ENCODE results near the gene E2F6. TPM values are rescaled to one million over a fixed set of nuclear protein-coding genes. Genes with fewer than 3 reads are reported as not detected.
"Not testable (repeated sequence)": the region's sequence is repeated elsewhere in the genome, so short reads cannot be mapped to it uniquely, and the experiment has no call there.

E2F6 gene
- total RNA-seq, 4 donors from 2014 or later, result 6.3 to 10.2 (median 6.8) TPM

GRCh38 chr2:11406958-11407381 is 59.0 kb downstream of the E2F6 start:
- H3K36me3 ChIP-seq, result no peaks in the 10 kb centered on the region
- no peak overlapping the region for H3K4me3 ChIP-seq
- peak overlapping the region in 2 of 4 donors; percentile 84 to 95 for H3K27ac ChIP-seq
- TF ChIP-seq, protein P1, sequence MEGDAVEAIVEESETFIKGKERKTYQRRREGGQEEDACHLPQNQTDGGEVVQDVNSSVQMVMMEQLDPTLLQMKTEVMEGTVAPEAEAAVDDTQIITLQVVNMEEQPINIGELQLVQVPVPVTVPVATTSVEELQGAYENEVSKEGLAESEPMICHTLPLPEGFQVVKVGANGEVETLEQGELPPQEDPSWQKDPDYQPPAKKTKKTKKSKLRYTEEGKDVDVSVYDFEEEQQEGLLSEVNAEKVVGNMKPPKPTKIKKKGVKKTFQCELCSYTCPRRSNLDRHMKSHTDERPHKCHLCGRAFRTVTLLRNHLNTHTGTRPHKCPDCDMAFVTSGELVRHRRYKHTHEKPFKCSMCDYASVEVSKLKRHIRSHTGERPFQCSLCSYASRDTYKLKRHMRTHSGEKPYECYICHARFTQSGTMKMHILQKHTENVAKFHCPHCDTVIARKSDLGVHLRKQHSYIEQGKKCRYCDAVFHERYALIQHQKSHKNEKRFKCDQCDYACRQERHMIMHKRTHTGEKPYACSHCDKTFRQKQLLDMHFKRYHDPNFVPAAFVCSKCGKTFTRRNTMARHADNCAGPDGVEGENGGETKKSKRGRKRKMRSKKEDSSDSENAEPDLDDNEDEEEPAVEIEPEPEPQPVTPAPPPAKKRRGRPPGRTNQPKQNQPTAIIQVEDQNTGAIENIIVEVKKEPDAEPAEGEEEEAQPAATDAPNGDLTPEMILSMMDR (IDR thresholded peaks at IDR 0.05), result no peak
- TF ChIP-seq POLR2A (IDR thresholded peaks at IDR 0.05), result no peak
- H3K27me3 ChIP-seq, result no peaks in the 10 kb centered on the region
- no peak for DNase-seq
- peaks cover 0 to 33% (median 3%) of the 10 kb centered on the region in 4 donors for H3K4me1 ChIP-seq
- H3K9me3 ChIP-seq, result no peaks in the 10 kb centered on the region

DNA sequence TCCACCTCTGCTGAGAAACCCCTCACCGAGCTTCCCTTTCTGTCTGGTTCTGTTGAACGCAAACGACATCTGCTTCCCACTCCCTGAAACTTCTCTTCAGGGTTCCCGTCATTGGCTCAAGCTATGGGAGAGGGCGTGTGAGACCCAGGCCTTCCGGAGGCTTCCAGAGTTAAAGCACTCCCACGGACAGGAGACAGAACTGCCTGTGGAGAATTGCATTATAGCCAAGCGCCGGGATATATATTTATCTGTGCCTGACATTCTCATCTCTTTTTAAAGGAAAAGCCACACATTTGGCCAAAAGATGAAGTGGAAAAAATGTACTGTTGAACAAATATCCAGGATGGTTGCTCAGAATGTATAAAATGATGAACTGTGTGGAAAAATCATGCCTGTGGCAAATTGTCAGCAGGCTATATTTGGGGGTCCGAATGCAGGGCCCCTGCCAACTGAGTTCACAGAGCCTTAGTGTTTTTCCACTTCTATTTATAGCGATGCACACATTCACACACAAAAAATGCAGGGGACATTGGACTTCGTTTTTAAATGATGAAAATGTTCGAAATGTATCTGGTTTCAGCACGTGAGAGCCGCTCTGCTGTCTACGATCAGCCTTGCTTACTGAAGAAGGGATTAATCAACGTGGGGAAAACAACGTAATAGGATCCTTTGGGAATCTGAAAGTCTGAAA is 59.5 kb downstream of the E2F6 start:
- Histone ChIP-seq H3K4me1 (peaks cover 0 to 33% (median 3%) of the 10 kb centered on the region in 4 donors), H3K36me3 (no peaks in the 10 kb centered on the region), H3K9me3 (no peaks in the 10 kb centered on the region), H3K27me3 (no peaks in the 10 kb centered on the region), H3K27ac (peak overlapping the region in 3 of 4 donors; percentile 54 to 95 (median 84)), H3K4me3 (peak overlapping the region in 2 of 4 donors; percentile 8 to 23)
- DNase-seq, result peak in 1 of 3 donors; percentile 45
- no peak for TF ChIP-seq POLR2A (IDR thresholded peaks at IDR 0.05)
- TF ChIP-seq, protein P1 (IDR thresholded peaks at IDR 0.05), result no peak

DNA sequence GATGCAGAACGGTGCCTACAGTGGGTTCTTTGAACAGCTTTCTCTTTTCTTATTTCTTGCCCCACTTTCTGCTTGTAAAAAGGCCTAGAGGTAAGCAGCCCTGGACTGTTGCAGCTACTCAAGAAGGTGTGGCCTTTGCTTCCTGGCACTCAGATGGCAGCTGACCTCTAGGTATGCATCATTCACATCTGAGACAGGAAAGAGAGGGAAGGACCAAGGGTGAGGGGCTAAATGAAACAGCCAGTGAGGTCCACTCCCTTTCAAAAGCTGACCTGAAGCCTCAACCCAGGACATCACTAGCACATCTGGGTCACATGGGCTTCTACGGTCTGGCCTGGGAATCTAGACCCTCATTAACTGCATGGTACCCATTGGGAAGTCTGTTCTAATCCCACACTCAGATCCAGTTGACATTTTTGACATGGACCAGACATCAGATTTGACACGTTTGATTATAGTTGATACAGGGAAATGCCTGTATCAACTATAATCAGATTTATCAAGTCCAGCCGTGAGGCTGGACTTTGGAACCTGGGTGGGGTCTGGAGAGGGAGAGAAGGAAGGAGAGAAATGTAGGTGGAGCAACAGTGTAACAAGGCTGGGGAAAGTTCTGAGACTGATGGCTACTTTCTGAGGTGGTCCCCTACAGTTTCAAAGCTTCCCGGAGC is 60.2 kb downstream of the E2F6 start:
- Histone ChIP-seq H3K4me1 (peaks cover 0 to 33% (median 3%) of the 10 kb centered on the region in 4 donors), H3K9me3 (no peaks in the 10 kb centered on the region), H3K4me3 (peak overlapping the region in 2 of 4 donors; percentile 8 to 23), H3K27ac (peak overlapping the region in 3 of 4 donors; percentile 54 to 95 (median 84)), H3K27me3 (no peaks in the 10 kb centered on the region), H3K36me3 (no peaks in the 10 kb centered on the region)
- no peak for TF ChIP-seq POLR2A (IDR thresholded peaks at IDR 0.05)
- TF ChIP-seq, protein P1 (IDR thresholded peaks at IDR 0.05), result no peak
- DNase-seq, result peak in 2 of 3 donors; percentile 87

- H3K27ac ChIP-seq, result peak overlapping the region in 3 of 4 donors; percentile 54 to 95 (median 84)
- not testable (repeated sequence) for H3K36me3 ChIP-seq, H3K4me3 ChIP-seq, H3K9me3 ChIP-seq, DNase-seq, H3K27me3 ChIP-seq
- peaks cover 0 to 33% (median 3%) of the 10 kb centered on the region in 4 donors for H3K4me1 ChIP-seq
These were observed 60.9 kb downstream of the E2F6 start for GRCh38 chr2:11405074-11405406.

DNA sequence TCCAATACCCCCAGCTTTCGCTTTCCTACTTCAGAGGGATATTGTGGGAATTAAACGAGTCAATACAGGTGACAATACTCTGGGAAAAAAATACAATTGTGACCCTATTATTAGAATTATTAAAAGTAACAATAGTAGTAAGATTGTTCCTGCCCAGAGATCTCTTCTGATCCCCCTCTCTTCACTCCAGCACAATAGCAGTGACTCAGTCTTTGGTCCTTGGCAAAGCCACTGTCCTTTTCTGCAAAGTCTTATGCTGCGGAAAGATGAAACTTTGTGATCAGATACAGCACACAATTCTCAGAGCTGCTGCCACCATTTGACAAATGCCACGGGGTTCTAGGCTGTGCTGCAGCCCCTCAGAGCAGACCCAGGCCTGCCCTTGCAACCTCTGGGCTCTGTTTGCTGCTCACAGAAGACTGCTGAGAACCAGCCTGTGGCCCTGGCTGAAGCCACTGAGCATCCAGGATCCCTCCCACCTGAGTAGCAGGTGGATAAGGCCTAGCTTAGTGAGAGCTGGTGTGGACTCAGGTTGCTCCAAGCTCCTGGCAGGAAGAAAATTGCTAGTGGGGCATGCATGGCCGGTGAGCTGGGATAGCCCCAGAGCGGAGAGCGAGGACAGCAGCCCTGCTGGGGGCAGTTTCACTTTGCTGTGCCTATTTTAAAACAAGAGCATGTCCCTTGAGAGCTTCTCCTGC is 61.4 kb downstream of the E2F6 start:
- H3K4me3 ChIP-seq, result no peak overlapping the region
- H3K9me3 ChIP-seq, result no peaks in the 10 kb centered on the region
- TF ChIP-seq POLR2A (IDR thresholded peaks at IDR 0.05), result no peak
- TF ChIP-seq, protein P1 (IDR thresholded peaks at IDR 0.05), result no peak
- no peak for DNase-seq
- no peaks in the 10 kb centered on the region for H3K36me3 ChIP-seq
- no peaks in the 10 kb centered on the region for H3K27me3 ChIP-seq
- H3K4me1 ChIP-seq, result peaks cover 0 to 33% (median 3%) of the 10 kb centered on the region in 4 donors
- H3K27ac ChIP-seq, result peak overlapping the region in 3 of 4 donors; percentile 54 to 95 (median 84)
